HG03520 (cell line): ENCODE measurements around the gene SPINT3.

Experiments
- ATAC-seq: cut with Tn5 transposase; IDR thresholded peaks from one replicate; pipeline ENCODE4 v1.9.1; 2021; ENCODE audit warnings: mild to moderate bottlenecking, moderate library complexity; ENCODE audit not compliant: unreplicated experiment

SPINT3 gene, protein sequence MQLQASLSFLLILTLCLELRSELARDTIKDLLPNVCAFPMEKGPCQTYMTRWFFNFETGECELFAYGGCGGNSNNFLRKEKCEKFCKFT

GRCh38 chr20:45515147-45515913 lies at the start of gene SPINT3:
TSS of gene SPINT3 (minus strand) at chr20:45515622. CDS start at chr20:45515608, 14 bp downstream.
- ATAC-seq = no peak

GRCh38 chr20:45564760-45565276 lies 49.4 kb upstream of the SPINT3 start:
- no peak for ATAC-seq

GRCh38 chr20:45555198-45555597 lies 39.8 kb upstream of the SPINT3 start:
- no peak for ATAC-seq

DNA sequence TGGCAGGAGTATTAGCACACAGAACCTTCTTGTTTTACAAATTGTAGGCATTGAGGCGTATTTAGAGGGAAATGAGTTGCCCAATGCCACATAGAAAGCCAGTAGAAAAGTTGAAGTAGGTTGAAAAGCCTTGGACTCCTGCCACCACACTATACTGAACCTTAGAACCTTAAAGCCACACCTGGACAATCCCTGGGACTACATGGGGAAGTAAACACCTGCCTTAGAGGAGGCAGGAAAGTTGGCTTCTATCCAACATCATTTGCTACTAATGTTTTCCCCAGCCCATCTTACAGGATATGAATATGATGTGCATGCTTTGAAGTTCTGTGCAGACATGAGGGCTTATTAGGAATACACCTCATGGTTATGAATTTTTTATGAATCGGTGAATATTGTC lies 37.0 kb upstream of the SPINT3 start:
- ATAC-seq = no peak

GRCh38 chr20:45550765-45551164 lies 35.3 kb upstream of the SPINT3 start:
- ATAC-seq = no peak

DNA sequence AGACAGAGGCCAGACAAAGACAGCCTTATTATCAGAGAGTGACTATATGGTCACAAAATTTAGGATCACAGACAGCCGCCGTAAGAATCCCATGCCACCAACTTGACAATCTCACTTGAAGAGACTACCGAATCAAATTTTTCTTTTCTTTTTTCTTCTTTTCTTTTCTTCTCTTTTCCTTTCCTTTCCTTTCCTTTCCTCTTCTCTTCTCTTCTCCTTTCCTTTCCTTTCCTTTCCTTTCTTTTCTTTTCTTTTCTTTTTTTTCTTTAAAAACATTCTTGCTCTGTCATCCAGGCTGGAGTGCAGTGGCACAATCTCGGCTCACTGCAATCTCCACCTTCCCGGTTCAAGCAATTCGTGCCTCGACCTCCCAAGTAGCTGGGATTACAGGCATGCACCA lies 33.0 kb upstream of the SPINT3 start:
- no peak for ATAC-seq

DNA sequence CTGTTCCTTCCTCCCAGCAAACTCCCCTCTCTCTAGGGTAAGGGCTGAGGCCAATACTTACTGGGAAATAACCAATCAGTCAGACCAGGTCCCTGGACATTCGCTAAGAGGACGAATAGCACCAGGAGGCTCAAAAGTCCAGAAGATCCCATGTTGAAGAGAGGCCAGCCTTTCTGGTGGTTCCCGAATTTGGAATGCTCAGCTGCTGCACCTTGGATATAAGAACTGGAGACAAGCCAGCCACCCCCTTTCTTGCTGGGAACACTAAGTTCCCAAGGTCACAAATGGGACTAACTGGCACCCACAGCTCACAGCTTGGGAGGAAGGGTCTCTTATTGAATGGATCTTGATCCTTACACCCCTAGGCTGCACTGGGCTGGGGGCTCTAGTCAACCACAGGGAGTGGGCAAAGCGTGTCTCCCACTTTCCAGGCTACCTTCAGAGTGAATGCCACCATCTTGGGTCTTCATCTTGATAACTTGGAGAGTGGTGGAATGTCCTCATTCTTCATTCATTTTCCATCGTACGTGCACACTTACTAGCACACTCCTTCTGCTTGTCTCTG lies 31.9 kb upstream of the SPINT3 start, which contains the start of gene EPPIN:
TSS of gene EPPIN (minus strand) at position 196 of the 565 bp plus-strand sequence. CDS start at position 152, 44 bp downstream.
- ATAC-seq = no peak

- no peak for ATAC-seq
Observed at GRCh38 chr20:45545754-45546453, 30.5 kb upstream of the SPINT3 start.

GRCh38 chr20:45545351-45545750 lies 29.9 kb upstream of the SPINT3 start:
- ATAC-seq = no peak

DNA sequence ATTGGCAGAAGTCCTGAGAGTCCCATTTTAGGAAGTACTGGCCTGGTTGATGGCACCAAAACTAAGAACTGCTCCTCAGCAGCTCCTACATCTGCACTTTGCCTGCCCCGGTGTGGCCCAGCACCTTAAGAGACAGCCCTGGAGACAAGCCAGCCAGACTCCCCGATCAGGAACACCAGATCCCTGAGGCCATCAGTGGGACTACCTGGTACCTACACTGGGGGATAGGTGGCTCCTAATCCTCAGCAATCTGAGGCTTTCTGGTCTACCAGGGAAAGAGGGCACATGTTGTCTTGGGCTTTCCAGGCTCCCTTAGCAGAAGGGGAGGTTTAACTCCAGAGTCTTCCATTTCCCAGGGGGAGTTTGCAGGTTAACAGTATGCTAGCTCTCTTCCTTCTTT lies 24.0 kb upstream of the SPINT3 start, which contains the start of gene WFDC6:
TSS of gene WFDC6 (minus strand) at position 101 of the 400 bp plus-strand sequence. CDS start at position 26, 75 bp downstream.
- no peak for ATAC-seq

DNA sequence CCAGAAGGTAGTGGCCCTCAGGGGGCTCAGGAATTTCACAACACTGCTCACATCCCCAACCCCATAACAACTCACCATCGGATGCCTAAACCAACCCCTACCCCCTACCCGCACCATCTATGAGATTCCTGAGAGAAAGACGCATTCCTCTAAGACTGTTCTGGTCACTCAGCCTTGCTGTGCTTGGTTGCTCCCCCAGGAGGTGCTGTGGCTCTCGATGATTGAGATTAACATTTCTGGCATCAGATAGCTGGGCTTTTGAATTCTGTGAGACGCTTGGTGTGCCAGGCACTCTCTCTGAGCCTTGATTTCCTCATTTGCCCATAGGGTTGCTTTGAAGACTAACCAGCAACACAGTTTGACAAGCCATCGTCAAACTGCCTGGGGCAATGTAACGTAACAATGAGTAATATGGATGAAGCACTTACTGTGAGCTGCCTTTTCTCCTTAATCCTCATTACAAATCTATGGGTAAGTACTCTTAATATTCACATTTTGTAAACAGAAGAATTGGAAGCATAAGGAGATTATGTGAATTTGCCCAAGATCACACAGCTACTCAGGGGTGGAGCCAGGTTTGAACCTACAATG lies 22.9 kb upstream of the SPINT3 start:
- ATAC-seq = no peak

DNA sequence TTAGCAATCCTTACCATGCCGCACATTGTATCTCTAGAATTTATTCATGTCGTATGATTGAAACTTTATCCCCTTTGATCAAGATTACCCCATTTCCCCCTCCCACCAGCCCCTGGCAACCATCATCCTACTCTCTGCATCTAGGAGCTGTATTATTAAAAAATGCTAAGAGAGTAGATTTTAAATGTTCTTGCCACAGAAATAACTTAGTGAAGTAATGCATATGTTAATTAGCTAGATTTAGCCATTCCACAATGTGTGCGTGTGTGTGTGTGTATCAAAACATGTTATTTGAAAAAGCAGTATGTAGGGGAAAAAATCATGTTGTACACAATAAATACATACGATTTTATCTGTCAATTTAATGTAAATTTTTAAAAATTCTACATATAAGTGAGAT lies 11.9 kb upstream of the SPINT3 start:
- ATAC-seq = no peak

GRCh38 chr20:45523821-45524220 lies 8.4 kb upstream of the SPINT3 start:
- no peak for ATAC-seq

GRCh38 chr20:45518282-45518681 lies 2.9 kb upstream of the SPINT3 start:
- ATAC-seq = no peak

- no peak for ATAC-seq
Observed at GRCh38 chr20:45510242-45510862, 5.1 kb downstream of the SPINT3 start.

DNA sequence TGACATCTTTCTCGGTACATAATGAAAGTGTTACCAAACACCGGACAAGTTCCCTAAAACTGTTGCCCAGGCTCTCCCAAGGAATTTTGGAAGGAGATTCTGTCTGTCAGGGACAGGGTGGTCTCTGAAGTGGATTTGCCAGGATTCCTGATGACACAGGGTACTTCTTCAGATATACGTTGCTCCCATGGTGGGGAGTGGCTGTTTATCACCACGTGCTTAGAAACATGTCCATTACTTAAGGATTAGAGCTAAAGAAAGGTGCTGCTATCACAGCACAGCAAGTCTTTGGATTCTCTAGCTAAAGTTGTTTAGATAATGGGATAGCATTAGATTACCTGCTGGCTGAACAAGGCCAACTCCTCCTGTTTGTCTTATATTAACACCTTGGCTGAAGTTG lies 6.3 kb downstream of the SPINT3 start:
- ATAC-seq = no peak

- ATAC-seq = no peak
Observed at GRCh38 chr20:45508068-45508886, 7.1 kb downstream of the SPINT3 start.

DNA sequence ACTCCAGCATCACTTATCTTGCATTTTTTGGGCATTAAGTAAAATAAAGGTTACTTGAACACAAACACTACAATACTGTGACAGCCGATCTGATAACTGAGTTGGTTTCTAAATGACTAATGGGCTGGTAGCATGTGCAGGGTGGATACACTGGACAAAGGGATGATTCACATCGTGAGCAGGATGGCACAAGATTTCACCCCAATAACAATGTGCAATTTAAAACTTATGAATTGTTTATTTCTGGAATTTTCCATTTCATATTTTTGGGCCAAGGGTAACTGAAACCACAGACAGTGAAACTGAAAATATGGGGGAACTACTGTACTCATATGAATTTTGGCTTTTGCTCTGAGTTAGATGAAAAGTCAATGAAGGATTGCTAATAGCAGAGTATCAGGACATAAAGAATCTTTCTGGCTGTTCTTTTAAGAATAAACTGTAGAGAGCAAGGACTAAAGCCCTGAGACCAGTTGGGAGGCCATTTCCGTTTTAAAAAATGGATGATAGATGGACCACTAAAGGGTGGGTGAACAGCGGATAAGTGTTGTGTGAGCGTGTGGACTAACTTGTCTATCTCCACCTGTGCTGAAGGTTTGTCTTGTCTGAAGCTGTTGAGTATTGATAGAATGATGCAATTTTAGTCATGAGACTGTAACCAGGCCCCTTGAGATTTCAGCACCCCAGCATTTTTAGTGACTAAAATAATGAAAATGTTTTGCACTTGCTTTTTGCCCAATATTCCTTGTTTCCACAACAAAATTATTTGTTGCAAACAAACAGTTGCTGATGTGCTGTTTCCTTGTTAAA lies 8.2 kb downstream of the SPINT3 start:
- ATAC-seq = no peak

DNA sequence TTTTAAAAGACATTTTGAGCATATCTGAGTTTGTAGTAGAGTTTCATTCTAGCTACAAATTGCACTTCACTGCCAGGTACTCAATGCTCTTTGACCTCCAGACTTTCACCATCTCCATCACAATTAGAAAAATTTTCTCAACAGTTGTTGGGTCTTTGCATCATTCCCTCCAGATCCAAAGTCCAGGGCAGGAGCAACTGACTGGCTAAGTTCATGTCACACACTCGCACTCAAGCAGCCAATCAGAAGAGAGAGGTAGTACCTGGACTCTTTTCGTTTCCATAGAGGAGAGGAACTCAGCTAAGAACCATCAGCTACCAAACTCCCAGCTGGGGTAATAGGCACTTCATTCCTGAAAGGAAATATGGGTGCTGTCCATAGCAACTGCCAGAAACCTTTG lies 9.0 kb downstream of the SPINT3 start:
- no peak for ATAC-seq
